Gastroesophageal sphincter (tissue), 3 donors: ENCODE measurements around the gene ROR2.

ENCODE experiments used
- POLR2AphosphoS5 ChIP-seq: sonication (generic); formaldehyde crosslinking; IDR thresholded peaks from one replicate; pipeline ENCODE4 v1.6.1; 2017; ENCODE audit warnings: antibody characterized with exemption
- TF ChIP-seq, protein P1 (sequence below), 4 experiments: fragments of 200-600 bp in 2 of 4; fragments of 450-650 bp in 2 of 4; sonication (generic) in 1 of 4; IDR thresholded peaks; one replicate each; pipeline ENCODE4 v1.5.1; 2017 to 2019; ENCODE audit warnings: antibody characterized with exemption in 4 of 4, mild to moderate bottlenecking in 2 of 4, moderate library complexity in 2 of 4

- TF ChIP-seq, protein P1, sequence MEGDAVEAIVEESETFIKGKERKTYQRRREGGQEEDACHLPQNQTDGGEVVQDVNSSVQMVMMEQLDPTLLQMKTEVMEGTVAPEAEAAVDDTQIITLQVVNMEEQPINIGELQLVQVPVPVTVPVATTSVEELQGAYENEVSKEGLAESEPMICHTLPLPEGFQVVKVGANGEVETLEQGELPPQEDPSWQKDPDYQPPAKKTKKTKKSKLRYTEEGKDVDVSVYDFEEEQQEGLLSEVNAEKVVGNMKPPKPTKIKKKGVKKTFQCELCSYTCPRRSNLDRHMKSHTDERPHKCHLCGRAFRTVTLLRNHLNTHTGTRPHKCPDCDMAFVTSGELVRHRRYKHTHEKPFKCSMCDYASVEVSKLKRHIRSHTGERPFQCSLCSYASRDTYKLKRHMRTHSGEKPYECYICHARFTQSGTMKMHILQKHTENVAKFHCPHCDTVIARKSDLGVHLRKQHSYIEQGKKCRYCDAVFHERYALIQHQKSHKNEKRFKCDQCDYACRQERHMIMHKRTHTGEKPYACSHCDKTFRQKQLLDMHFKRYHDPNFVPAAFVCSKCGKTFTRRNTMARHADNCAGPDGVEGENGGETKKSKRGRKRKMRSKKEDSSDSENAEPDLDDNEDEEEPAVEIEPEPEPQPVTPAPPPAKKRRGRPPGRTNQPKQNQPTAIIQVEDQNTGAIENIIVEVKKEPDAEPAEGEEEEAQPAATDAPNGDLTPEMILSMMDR (IDR thresholded peaks at IDR 0.05): no peak
- TF ChIP-seq POLR2AphosphoS5: no peak
Measured at GRCh38 chr9:91919621-91920020, 30.4 kb downstream of the ROR2 start.
